ENCODE measurements around the gene RAB12. TPM values are rescaled to one million over a fixed set of nuclear protein-coding genes. Genes with fewer than 3 reads are reported as not detected.

RAB12 gene
- total RNA-seq, 1 experiment from 2014 or later = 51.3 TPM

GRCh38 chr18:8617907-8618306 is 8.7 kb downstream of the RAB12 start:
- H3K27ac Mint-ChIP-seq = peak overlapping the region; percentile 70 to 91 (median 78); a peak in 5 of 7 replicates
- Histone ChIP-seq H4K8ac (replicated peaks; ENCODE audit: insufficient read length, low read depth, low read length) (no peak overlapping the region), H2AK5ac (ENCODE audit: insufficient read length, low read length) (no peak overlapping the region), H3K23me2 (ENCODE audit: insufficient read length, low read depth, low read length, poor library complexity, severe bottlenecking) (no peaks in the 10 kb centered on the region), H2BK120ac (ENCODE audit: low read depth, low read length, poor library complexity, severe bottlenecking) (no peak overlapping the region), H2AFZ (ENCODE audit: low read length) (no peak overlapping the region), H3K79me1 (ENCODE audit: insufficient read depth, low read depth, low read length, poor library complexity, severe bottlenecking) (no peaks in the 10 kb centered on the region), H2BK12ac (ENCODE audit: insufficient read length, low read depth, low read length) (no peak overlapping the region), H3K56ac (ENCODE audit: insufficient read length, low read depth, low read length) (no peak overlapping the region), H3K4ac (ENCODE audit: low read depth, low read length) (no peak overlapping the region), H3K23ac (ENCODE audit: insufficient read length, low read depth, low read length) (no peak overlapping the region), H3K9ac (ENCODE audit: extremely low read depth, insufficient read length, low read length) (no peak overlapping the region), H3K9me3 (ENCODE audit: control insufficient read depth, low read depth, low read length) (no peaks in the 10 kb centered on the region), H3K18ac (ENCODE audit: insufficient read length, low read depth, low read length) (peak overlapping the region; percentile 57), H2BK15ac (ENCODE audit: low read depth, low read length) (no peak overlapping the region), H3K79me2 (ENCODE audit: insufficient read depth, low read length) (peaks cover 59% of the 10 kb centered on the region), H3K27me3 (ENCODE audit: insufficient read depth, low read length) (no peaks in the 10 kb centered on the region), H4K5ac (ENCODE audit: insufficient read length, low read depth, low read length) (no peak overlapping the region), H2BK20ac (ENCODE audit: low read depth, low read length, poor library complexity, severe bottlenecking) (no peak overlapping the region), H3K14ac (ENCODE audit: insufficient read depth, low read length) (no peak overlapping the region; the same call in 1 of the 2 replicates), H2BK5ac (ENCODE audit: insufficient read length, low read length) (no peak overlapping the region), H3K4me2 (ENCODE audit: insufficient read depth, insufficient read length, low read length) (no peak overlapping the region), H4K20me1 (ENCODE audit: control insufficient read depth, insufficient read depth, insufficient read length) (no peaks in the 10 kb centered on the region), H3K27ac (ENCODE audit: insufficient read length, low read depth, low read length) (no peak overlapping the region), H4K91ac (ENCODE audit: insufficient read length, low read depth, low read length) (no peak overlapping the region), H3T11ph (ENCODE audit: low read length) (no peak overlapping the region), H3K4me1 (ENCODE audit: insufficient read depth, low read length) (peaks cover 14% of the 10 kb centered on the region)
- no CpG with 5 or more reads among the region's 5 CpGs for WGBS (ENCODE audit: extremely low coverage, insufficient read length, low lambda C conversion rate)
- peaks cover 84 to 85% of the 10 kb centered on the region in 2 experiments for H3K4me1 Mint-ChIP-seq
- no peaks in the 10 kb centered on the region for H3K27me3 Mint-ChIP-seq (ENCODE audit: low read depth)
- no peak for TF ChIP-seq CTCF (conservative IDR thresholded peaks at IDR 0.05)
- no peak for DNase-seq
- no peaks in the 10 kb centered on the region for H3K9me3 Mint-ChIP-seq
- H3K36me3 Mint-ChIP-seq (ENCODE audit: insufficient read depth in 1 of 3, low read depth in 3 of 3) = peaks cover 22 to 28% (median 23%) of the 10 kb centered on the region in 3 experiments
- H3K4me3 Mint-ChIP-seq = 0 out of 5 replicates have a peak overlapping the region, but pooled peaks of 1 of the 2 experiments have one; percentile 19
